Cortex of kidney (tissue), 1 donor: ENCODE results near the gene RGS3.

ENCODE experiments used
- DNase-seq: peaks from one replicate; lab custom pipeline; 2025; lab: John Stamatoyannopoulos, UW

Gene RGS3

GRCh38 chr9:113465599-113466140, 2.1 kb downstream of the RGS3 start:
- DNase-seq: no peak

- DNase-seq: no peak
These were observed 3.7 kb downstream of the RGS3 start for GRCh38 chr9:113467183-113467582.

- no peak for DNase-seq
These were observed 5.4 kb downstream of the RGS3 start for GRCh38 chr9:113468716-113469448.

GRCh38 chr9:113471143-113471542, 7.6 kb downstream of the RGS3 start:
- no peak for DNase-seq

GRCh38 chr9:113471566-113471965, 8.0 kb downstream of the RGS3 start:
- no peak for DNase-seq

- no peak for DNase-seq
These were observed 8.7 kb downstream of the RGS3 start for GRCh38 chr9:113472199-113472598.

- no peak for DNase-seq
These were observed 11.0 kb downstream of the RGS3 start for GRCh38 chr9:113474360-113475028.

GRCh38 chr9:113475031-113475430, 11.5 kb downstream of the RGS3 start:
- DNase-seq: no peak

- DNase-seq: no peak
These were observed 12.5 kb downstream of the RGS3 start for GRCh38 chr9:113475992-113476391.

GRCh38 chr9:113476511-113476916, 13.0 kb downstream of the RGS3 start:
- no peak for DNase-seq

GRCh38 chr9:113477058-113477457, 13.5 kb downstream of the RGS3 start:
- DNase-seq: no peak

- DNase-seq: no peak
These were observed 14.1 kb downstream of the RGS3 start for GRCh38 chr9:113477661-113478060.

- no peak for DNase-seq
These were observed 15.7 kb downstream of the RGS3 start for GRCh38 chr9:113479174-113479621.

- DNase-seq: no peak
These were observed 17.1 kb downstream of the RGS3 start for GRCh38 chr9:113480612-113481011.

GRCh38 chr9:113481176-113481787, 17.8 kb downstream of the RGS3 start:
- DNase-seq: no peak

GRCh38 chr9:113482341-113482740, 18.8 kb downstream of the RGS3 start:
- no peak for DNase-seq

GRCh38 chr9:113482991-113483675, 19.6 kb downstream of the RGS3 start:
- no peak for DNase-seq

GRCh38 chr9:113483676-113484257, 20.2 kb downstream of the RGS3 start:
- no peak for DNase-seq

- DNase-seq: no peak
These were observed 20.8 kb downstream of the RGS3 start for GRCh38 chr9:113484258-113484730.

GRCh38 chr9:113485761-113486115, 22.2 kb downstream of the RGS3 start:
- no peak for DNase-seq

- no peak for DNase-seq
These were observed 22.8 kb downstream of the RGS3 start for GRCh38 chr9:113486327-113486726.

GRCh38 chr9:113488071-113488470, 24.5 kb downstream of the RGS3 start:
- DNase-seq: no peak
